Spleen (tissue), 7 donors: ENCODE data around the gene TCEA2.

Experiments used
- POLR2A ChIP-seq, 3 donors: fragments of 450-650 bp; IDR thresholded peaks; one replicate each; pipeline ENCODE4 v1.5.1; 2017; ENCODE audit warnings: antibody characterized with exemption in 3 of 3, mild to moderate bottlenecking in 1 of 3
- POLR2AphosphoS5 ChIP-seq, 3 donors: sonication (generic); formaldehyde crosslinking; IDR thresholded peaks; one replicate each; pipeline ENCODE4 v1.5.1; 2017; ENCODE audit warnings: antibody characterized with exemption in 3 of 3
- TF ChIP-seq, protein P1 (sequence below), 11 experiments: fragments of 200-600 bp in 7 of 11; fragments of 450-650 bp in 4 of 11; sonication (generic) in 4 of 11; IDR thresholded peaks in 8 of 11; conservative IDR thresholded peaks in 3 of 11; 1 replicate in 7 of 11; 2 replicates in 4 of 11; pipeline versions ENCODE4 v1.4.0 to v1.8.0; 2016 to 2021; ENCODE audit warnings: antibody characterized with exemption in 11 of 11, inconsistent platforms in 4 of 11, mild to moderate bottlenecking in 1 of 11
- donor health status: DM: no; HTN: no; CAD: no; lungs with moderate emphysema.
- donor health status: DM: no; HTN: no; CAD: no.
- donor health status: DM: no; HTN: no; CAD: no.

GRCh38 chr20:64107736-64108457 is 44.9 kb downstream of the TCEA2 start:
- TF ChIP-seq, protein P1, sequence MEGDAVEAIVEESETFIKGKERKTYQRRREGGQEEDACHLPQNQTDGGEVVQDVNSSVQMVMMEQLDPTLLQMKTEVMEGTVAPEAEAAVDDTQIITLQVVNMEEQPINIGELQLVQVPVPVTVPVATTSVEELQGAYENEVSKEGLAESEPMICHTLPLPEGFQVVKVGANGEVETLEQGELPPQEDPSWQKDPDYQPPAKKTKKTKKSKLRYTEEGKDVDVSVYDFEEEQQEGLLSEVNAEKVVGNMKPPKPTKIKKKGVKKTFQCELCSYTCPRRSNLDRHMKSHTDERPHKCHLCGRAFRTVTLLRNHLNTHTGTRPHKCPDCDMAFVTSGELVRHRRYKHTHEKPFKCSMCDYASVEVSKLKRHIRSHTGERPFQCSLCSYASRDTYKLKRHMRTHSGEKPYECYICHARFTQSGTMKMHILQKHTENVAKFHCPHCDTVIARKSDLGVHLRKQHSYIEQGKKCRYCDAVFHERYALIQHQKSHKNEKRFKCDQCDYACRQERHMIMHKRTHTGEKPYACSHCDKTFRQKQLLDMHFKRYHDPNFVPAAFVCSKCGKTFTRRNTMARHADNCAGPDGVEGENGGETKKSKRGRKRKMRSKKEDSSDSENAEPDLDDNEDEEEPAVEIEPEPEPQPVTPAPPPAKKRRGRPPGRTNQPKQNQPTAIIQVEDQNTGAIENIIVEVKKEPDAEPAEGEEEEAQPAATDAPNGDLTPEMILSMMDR (IDR thresholded peaks at IDR 0.05 in 8 of 11, conservative IDR thresholded peaks at IDR 0.05 in 3 of 11): no peak
- TF ChIP-seq POLR2A (IDR thresholded peaks at IDR 0.05): no peak
- no peak for TF ChIP-seq POLR2AphosphoS5 (IDR thresholded peaks at IDR 0.05)
